Activated naive CD8-positive, alpha-beta T cell treated with anti-CD3 and anti-CD28 coated beads, Interleukin-2, amount 10 ng/mL, durations not matched to agents 7 days and 5 days (primary cell): ENCODE data around the gene EXOC8. TPM values are rescaled to one million over a fixed set of nuclear protein-coding genes. Genes with fewer than 3 reads are reported as not detected.

ENCODE experiments used
- ATAC-seq: fragments of 150-1000 bp; cut with Tn5 transposase; one replicate; pipeline ENCODE4 v1.10.0; 2021; ENCODE audit warnings: low read depth, moderate library complexity
- POLR2A ChIA-PET: fragments of 350-600 bp; sonication (Branson Sonifier 250); formaldehyde crosslinking; loops from one replicate; lab custom pipeline; 2021; ENCODE audit warnings: antibody characterized with exemption; lab: Charles Lee
- DNase-seq: peaks from one replicate; pipeline ENCODE4 v3.0.0; 2021
- H3K27ac Mint-ChIP-seq: one replicate; pipeline ENCODE4 v1.8.0; 2022; ENCODE audit warnings: mild to moderate bottlenecking, mixed read lengths
- H3K27me3 Mint-ChIP-seq: one replicate; pipeline ENCODE4 v1.8.0; 2022; ENCODE audit warnings: mild to moderate bottlenecking, moderate library complexity, mixed read lengths
- H3K36me3 Mint-ChIP-seq: one replicate; pipeline ENCODE4 v1.8.0; 2021; ENCODE audit warnings: mild to moderate bottlenecking, mixed read lengths
- H3K4me1 Mint-ChIP-seq: one replicate; pipeline ENCODE4 v1.8.0; 2021; ENCODE audit warnings: mixed read lengths
- H3K4me3 Mint-ChIP-seq: one replicate; pipeline ENCODE4 v1.8.0; 2022; ENCODE audit warnings: mild to moderate bottlenecking, moderate library complexity, mixed read lengths
- H3K9me3 Mint-ChIP-seq: one replicate; pipeline ENCODE4 v1.8.0; 2021; ENCODE audit warnings: mixed read lengths
- total RNA-seq, 2 experiments: library from RNA; stranded (reverse); gene quantifications; one replicate each; pipeline ENCODE4 v1.2.3, GENCODE V29; 2021

The EXOC8 gene
- total RNA-seq, 2 experiments from 2014 or later = 24.0 to 24.3 TPM

DNA sequence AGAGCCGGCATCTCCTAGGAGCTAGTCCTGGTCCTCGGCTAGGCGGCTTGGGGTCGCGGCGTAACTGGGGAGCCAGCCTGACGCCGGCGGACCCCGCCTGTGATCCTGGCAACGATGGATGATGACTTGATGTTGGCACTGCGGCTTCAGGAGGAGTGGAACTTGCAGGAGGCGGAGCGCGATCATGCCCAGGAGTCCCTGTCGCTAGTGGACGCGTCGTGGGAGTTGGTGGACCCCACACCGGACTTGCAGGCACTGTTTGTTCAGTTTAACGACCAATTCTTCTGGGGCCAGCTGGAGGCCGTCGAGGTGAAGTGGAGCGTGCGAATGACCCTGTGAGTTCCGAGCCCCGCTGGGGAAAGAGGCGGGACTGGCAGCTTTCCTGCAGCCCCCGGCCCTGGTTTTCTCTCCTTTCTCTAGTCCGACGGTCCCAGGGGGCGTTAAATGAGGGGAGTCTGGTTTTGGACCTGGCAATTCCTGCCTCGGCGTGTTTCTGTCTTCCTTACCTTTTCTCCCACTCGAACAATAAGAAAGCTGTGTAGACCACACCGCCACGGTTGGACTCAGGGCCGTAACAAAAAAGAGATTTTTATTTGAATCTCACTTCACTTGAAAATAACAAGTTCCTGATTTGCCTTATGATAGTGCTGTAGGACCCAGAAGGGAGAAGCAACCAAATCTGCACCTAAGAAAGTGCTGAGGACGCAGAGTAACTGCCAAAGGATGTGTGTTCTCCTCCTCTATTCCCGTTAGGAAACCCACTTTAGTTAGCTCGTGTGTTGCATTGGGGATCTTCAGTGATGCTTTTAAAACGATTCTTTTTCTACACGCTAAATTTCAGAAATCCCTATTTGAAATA is 847 bp upstream of the EXOC8 start, which contains the start of gene SPRTN:
Gene SPRTN (plus strand): TSS at position 24 of the 859 bp plus-strand sequence. CDS start 91 bp downstream, at position 115.
- no peaks in the 10 kb centered on the region for H3K27me3 Mint-ChIP-seq
- ATAC-seq (no peak), DNase-seq (no peak)
- no peaks in the 10 kb centered on the region for H3K9me3 Mint-ChIP-seq
- peaks cover 31% of the 10 kb centered on the region for H3K36me3 Mint-ChIP-seq
- peak within 1 kb of the TSS; percentile 98 for H3K4me3 Mint-ChIP-seq
- POLR2A ChIA-PET = interaction anchor here (0.9 to 1.8 kb wide), 6 partner anchors 24 to 274 kb away, joined by 3 to 11 read pairs (median 5); partner anchors contain the start of gene TSNAX
- peak within 1 kb of the TSS; percentile 99 for H3K27ac Mint-ChIP-seq
- peaks cover 42% of the 10 kb centered on the region for H3K4me1 Mint-ChIP-seq

DNA sequence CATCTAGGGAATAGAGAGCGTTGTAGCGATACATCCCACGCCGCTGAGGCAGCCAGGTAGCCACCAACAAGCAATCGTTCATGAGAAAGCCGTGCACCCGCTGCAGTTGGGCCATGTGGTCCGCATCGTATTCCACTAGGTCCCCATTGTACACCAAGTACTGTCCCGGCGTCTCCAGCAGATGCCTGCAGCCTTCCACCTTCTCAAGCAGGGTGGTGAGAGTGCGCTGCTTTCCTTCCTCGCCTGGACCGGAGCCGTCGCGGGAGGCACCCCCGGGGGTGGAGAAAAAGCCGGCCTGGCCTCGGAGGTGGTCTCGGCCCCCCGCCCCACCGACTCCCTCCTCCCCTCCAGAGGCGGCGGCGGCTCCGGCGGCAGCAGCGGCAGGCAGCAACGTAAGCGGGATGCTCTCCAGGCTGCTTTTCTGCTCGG is 595 bp downstream of the EXOC8 start:
- H3K27me3 Mint-ChIP-seq = no peaks in the 10 kb centered on the region
- H3K4me3 Mint-ChIP-seq = peak overlapping the region; percentile 98
- H3K9me3 Mint-ChIP-seq = no peaks in the 10 kb centered on the region
- H3K36me3 Mint-ChIP-seq = peaks cover 36% of the 10 kb centered on the region
- ATAC-seq = peak; percentile 0
- peak overlapping the region; percentile 99 for H3K27ac Mint-ChIP-seq
- POLR2A ChIA-PET = interaction anchor here (0.6 to 1.6 kb wide), 4 partner anchors 64 to 1991 kb away, joined by 3 to 5 read pairs (median 4); partner anchors contain the start of gene MAP3K21
- H3K4me1 Mint-ChIP-seq = peaks cover 47% of the 10 kb centered on the region
- no peak for DNase-seq

DNA sequence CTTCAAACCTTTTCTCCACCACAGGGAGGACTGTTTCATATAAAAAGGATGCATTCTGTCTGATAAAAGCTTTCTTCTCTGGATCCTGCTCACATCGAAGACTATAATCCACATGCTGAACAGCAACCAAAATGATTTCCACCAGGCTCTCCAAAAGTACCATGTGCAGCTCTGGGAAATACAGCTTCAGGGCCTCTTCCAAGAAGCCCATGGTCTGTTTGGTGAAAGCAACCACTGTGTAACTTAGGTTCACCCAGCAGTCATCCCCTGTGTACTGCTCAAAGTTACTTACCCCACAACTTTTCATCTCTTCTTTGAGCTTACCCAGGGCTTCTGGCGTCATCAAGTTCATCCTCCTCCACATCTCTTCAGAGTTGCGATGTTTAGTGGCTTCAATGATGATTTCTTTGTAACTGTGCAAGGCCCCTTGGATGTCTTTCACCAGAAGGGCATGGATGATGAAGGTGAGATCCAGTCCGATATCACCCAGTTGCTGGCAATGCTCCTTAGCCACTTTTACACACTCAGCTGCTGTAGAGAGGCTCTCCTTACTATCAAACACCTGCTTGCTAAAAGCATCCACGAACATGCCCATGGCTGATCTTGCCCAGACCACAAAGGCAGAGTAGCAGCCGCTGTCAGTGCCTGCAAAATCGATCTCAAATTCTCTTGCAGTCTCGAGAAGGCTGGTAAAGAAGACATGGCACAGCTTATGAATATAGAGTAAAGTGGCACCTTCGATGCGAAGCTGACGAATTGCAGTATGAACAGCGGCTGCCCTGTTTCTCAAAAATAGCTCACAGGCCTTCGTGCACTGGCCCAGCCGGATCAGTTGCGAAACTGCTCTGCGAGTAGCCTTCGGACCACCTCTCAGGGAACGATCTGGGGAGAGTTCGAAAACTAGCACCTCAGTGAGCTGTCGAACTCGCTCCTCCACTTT is 1.7 kb downstream of the EXOC8 start:
- peaks cover 40% of the 10 kb centered on the region for H3K36me3 Mint-ChIP-seq
- no peaks in the 10 kb centered on the region for H3K9me3 Mint-ChIP-seq

DNA sequence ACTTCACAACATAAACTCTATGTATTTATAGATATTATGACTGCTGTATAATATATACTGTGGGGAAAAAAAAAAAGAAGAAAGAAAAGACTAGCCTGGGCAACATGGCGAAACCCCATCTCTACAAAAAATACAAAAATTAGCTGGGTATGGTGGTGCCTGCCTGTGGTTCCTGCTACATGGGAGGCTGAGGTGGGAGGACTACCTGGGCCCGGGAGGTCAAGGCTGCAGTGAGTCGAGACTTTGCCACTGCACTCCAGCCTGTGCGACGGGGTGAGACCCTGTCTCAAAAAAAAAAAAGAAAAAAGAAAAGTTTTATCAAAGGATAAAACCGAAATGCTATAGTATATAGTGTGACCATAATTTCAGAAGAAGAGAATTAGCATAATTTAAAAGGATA is 2.7 kb downstream of the EXOC8 start:
- Mint-ChIP-seq H3K4me1 (peaks cover 40% of the 10 kb centered on the region), H3K4me3 (peak overlapping the region; percentile 61), H3K9me3 (no peaks in the 10 kb centered on the region), H3K36me3 (peaks cover 36% of the 10 kb centered on the region), H3K27ac (no peak overlapping the region), H3K27me3 (no peaks in the 10 kb centered on the region)
- ATAC-seq (no peak), DNase-seq (no peak)
- POLR2A ChIA-PET = no interaction called here

More for the DNA sequence above, 1.7 kb downstream of the EXOC8 start:
- DNase-seq (no peak), ATAC-seq (no peak)
- Mint-ChIP-seq H3K4me3 (peak overlapping the region; percentile 98), H3K27ac (peak overlapping the region; percentile 83), H3K27me3 (no peaks in the 10 kb centered on the region), H3K4me1 (peaks cover 45% of the 10 kb centered on the region)
- POLR2A ChIA-PET = interaction anchor here (0.6 to 1.6 kb wide), 2 partner anchors 63 to 282 kb away, joined by 4 to 5 read pairs; no protein-coding TSS in a partner anchor

DNA sequence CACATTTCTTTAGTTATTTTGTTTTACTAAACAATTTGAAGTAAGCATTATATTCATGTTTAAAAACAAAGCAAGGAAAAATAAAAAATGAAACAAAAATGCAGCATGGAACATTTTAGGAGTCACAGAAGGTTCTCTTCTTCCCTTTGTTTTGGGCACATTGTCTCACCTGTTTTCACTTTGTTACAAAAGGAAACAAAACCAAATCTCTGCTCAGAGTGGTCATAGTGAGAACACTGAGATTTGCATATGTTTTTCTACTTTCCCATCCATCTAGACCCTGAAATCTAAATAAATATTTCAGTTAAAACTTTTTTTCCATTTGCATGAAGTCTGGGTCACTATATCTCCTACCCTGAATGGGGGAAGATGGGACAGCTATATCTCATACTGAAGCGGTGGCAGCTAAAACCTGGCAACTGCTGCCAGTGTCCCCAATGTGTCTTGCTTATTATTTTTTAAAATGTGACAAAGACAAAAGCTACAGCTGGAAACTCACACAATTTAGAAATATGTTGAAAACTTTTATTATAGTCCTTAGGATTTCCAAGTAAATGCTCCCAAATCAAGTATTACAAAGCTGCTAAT is 3.5 kb downstream of the EXOC8 start:
- Mint-ChIP-seq H3K36me3 (peaks cover 36% of the 10 kb centered on the region), H3K27me3 (no peaks in the 10 kb centered on the region), H3K9me3 (no peaks in the 10 kb centered on the region), H3K4me3 (peak overlapping the region; percentile 61), H3K27ac (no peak overlapping the region), H3K4me1 (peaks cover 33% of the 10 kb centered on the region)
- ATAC-seq (no peak), DNase-seq (no peak)
- POLR2A ChIA-PET = no interaction called here

DNA sequence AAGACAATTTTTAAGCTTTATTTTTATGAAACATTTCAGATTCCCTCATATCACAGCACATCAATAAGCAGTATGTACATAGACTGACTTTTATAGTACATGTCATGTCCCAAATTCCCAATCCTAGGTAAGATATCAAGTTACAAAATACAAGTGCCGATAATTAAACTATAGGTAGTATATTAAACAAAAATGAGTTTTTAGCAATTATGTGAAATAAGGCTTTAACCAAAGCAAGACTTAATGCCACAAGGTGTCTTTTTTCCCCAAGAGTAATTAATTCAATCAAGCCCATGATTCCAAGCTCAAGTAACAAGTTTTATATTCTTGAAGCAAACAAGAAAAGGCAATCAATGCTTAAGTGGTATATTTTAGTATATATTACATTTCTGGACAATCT is 4.9 kb downstream of the EXOC8 start:
- Mint-ChIP-seq H3K4me3 (no peak overlapping the region), H3K27ac (no peak overlapping the region), H3K36me3 (peaks cover 35% of the 10 kb centered on the region), H3K9me3 (no peaks in the 10 kb centered on the region), H3K4me1 (peaks cover 30% of the 10 kb centered on the region), H3K27me3 (no peaks in the 10 kb centered on the region)
- ATAC-seq = no peak
- no peak for DNase-seq
- POLR2A ChIA-PET = no interaction called here

DNA sequence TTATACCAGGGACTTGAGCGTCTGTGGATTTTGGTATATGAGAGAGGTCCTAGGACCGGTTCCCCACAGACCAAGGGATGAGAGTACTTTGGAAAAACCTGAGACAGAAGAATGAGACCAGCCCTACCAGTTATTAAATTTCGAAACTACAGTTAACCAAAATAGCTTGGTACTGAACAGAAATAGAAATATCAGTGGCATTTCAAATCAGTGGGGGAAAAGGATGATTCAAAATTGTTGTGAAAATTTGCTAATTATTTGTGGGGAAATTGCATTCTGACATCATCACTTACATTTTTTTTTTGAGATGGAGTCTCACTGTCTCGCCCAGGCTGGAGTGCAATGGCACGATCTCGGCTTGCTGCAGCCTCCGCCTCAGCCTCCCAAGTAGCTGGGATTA is 8.2 kb downstream of the EXOC8 start:
- H3K36me3 Mint-ChIP-seq = peaks cover 17% of the 10 kb centered on the region
- no peak overlapping the region for H3K4me3 Mint-ChIP-seq
- H3K4me1 Mint-ChIP-seq = peaks cover 14% of the 10 kb centered on the region
- no peak for ATAC-seq
- DNase-seq = no peak
- no peaks in the 10 kb centered on the region for H3K9me3 Mint-ChIP-seq
- no peaks in the 10 kb centered on the region for H3K27me3 Mint-ChIP-seq
- POLR2A ChIA-PET = interaction anchor here (0.7 to 0.8 kb wide), 2 partner anchors 85 to 274 kb away, joined by 3 read pairs; no protein-coding TSS in a partner anchor
- H3K27ac Mint-ChIP-seq = no peak overlapping the region

DNA sequence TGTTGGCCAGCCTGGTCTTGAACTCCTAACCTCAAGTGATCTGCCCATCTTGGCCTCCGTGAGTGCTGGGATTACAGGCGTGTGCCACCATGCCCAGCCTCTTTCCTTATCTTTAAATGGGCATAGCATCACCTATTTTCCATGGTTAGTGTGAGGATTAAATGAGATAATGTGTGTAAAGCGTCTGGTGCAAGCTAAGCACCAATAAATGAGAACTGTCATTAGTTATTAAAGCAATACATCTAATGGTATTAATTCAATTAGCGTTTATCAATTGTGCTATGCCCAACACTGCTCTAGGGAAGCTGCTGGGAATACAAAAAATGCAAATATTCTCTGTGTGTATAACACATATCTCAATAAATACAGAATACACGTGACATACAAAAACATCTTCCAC is 10.0 kb downstream of the EXOC8 start:
- no peaks in the 10 kb centered on the region for H3K27me3 Mint-ChIP-seq
- ATAC-seq = no peak
- no peak overlapping the region for H3K27ac Mint-ChIP-seq
- no peak for DNase-seq
- H3K4me3 Mint-ChIP-seq = no peak overlapping the region
- POLR2A ChIA-PET = no interaction called here
- peaks cover 11% of the 10 kb centered on the region for H3K36me3 Mint-ChIP-seq
- H3K9me3 Mint-ChIP-seq = no peaks in the 10 kb centered on the region
- peaks cover under 1% of the 10 kb centered on the region for H3K4me1 Mint-ChIP-seq

DNA sequence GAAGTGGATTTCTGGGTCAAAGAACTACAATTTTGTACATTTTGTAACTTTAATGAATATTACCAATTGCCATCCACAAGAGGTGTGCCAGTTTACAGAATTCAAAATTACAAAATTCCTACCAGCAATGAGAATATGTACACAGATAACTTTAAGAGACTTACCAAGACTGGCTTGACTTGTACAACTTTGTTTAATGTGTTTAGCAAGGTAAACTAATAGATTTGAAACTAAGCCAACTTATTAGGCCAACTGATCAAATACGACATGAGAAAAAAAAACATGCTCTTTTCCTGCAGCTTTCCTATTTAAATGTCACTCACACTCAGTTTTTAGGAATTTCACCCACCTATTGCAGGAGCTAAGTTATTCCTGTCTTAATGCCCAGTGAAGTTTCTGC is 11.4 kb downstream of the EXOC8 start:
- H3K27ac Mint-ChIP-seq = no peak overlapping the region
- POLR2A ChIA-PET = no interaction called here
- ATAC-seq (no peak), DNase-seq (no peak)
- peaks cover 3% of the 10 kb centered on the region for H3K36me3 Mint-ChIP-seq
- H3K27me3 Mint-ChIP-seq = no peaks in the 10 kb centered on the region
- H3K4me1 Mint-ChIP-seq = no peaks in the 10 kb centered on the region
- H3K4me3 Mint-ChIP-seq = no peak overlapping the region
- H3K9me3 Mint-ChIP-seq = no peaks in the 10 kb centered on the region

DNA sequence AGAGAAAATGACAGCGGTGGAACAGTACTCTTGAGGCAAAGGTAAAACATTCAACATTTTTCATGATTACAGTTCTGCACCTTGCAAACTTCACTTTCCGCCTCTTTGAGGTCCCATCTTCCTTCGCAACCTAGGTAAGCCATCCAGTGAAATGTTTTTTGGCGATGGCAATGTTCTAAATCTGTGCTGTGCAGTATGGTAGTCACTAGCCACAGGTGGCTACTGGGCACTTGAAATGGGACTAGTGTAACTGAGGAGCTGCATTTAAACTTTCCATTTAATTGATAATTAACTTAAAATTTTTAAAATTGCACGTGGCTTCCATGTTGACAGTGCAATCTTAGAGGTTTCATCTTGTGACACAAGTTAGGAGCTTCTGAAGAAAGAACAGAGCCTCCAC is 13.0 kb downstream of the EXOC8 start:
- POLR2A ChIA-PET = no interaction called here
- Mint-ChIP-seq H3K36me3 (no peaks in the 10 kb centered on the region), H3K27me3 (no peaks in the 10 kb centered on the region), H3K4me1 (no peaks in the 10 kb centered on the region), H3K27ac (no peak overlapping the region), H3K4me3 (no peak overlapping the region), H3K9me3 (no peaks in the 10 kb centered on the region)
- ATAC-seq = no peak
- DNase-seq = no peak

DNA sequence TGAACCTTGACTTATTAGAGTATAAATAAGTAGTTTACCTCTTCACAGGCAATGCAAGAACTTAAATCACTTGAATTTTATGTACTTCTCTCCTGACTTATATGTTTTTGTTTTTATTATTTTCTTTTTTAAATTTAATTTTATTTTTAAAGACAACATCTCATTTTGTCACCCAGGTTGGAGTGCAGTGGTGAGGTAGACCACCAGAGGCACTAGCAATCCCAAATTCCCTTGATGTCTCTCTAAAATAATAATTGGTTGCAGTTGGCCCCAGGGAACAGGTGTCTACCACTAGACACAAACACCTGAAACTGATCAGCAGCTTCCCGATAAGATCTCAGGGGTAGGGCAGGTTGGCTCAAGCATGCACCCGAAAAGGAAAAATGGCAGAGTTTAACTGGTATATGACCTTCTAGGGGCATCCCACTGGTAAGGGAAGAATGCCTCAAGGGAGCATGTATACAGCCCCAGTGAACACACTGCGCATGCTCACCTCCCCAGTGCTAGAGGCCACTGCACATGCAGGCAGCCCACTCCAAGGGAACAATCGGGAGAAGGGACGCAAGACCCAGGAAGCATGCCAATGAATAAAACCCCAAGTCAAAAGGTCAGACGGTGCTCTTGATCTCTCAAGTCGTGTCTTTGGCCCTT is 14.6 kb downstream of the EXOC8 start:
- H3K27ac Mint-ChIP-seq = no peak overlapping the region
- no peak overlapping the region for H3K4me3 Mint-ChIP-seq
- H3K27me3 Mint-ChIP-seq = no peaks in the 10 kb centered on the region
- no peaks in the 10 kb centered on the region for H3K4me1 Mint-ChIP-seq
- ATAC-seq (no peak), DNase-seq (no peak)
- H3K9me3 Mint-ChIP-seq = no peaks in the 10 kb centered on the region
- POLR2A ChIA-PET = no interaction called here
- H3K36me3 Mint-ChIP-seq = no peaks in the 10 kb centered on the region

DNA sequence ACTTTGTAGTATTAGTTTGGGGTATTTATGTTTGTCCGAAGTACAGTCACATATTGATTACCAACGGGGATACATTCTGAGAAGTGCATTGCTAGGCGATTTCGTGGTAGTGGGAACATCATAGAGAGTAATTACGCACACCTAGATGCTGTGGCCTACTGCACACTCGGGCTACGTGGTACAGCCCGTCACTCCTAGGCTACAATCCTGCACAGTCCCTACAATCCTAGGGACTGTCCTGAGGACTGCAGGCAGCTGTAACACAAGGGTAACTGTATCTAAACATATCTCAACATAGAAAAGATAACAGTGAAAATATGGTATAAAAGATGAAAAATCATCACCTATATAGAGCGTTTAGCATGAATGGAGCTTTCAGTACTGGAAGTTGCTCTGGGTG is 18.6 kb downstream of the EXOC8 start:
- no peak overlapping the region for H3K27ac Mint-ChIP-seq
- no peaks in the 10 kb centered on the region for H3K27me3 Mint-ChIP-seq
- no peaks in the 10 kb centered on the region for H3K9me3 Mint-ChIP-seq
- POLR2A ChIA-PET = no interaction called here
- DNase-seq (no peak), ATAC-seq (no peak)
- H3K4me3 Mint-ChIP-seq = no peak overlapping the region
- no peaks in the 10 kb centered on the region for H3K36me3 Mint-ChIP-seq
- H3K4me1 Mint-ChIP-seq = peaks cover 3% of the 10 kb centered on the region
